Brain microvascular endothelial cell (primary cell): ENCODE results near the gene EPHX1.

Experiments used
- DNase-seq: peaks from one replicate; pipeline ENCODE4 v3.0.0-alpha.2; 2020
- H3K27ac ChIP-seq: fragments of 250-450 bp; sonication (Bioruptor Pico); 2 replicates; pipeline ENCODE4 v1.5.1; 2020; ENCODE audit warnings: mild to moderate bottlenecking, moderate library complexity
- H3K27me3 ChIP-seq: fragments of 250-450 bp; sonication (Bioruptor Pico); replicated peaks from 2 replicates; pipeline ENCODE4 v1.5.1; 2020; ENCODE audit warnings: mild to moderate bottlenecking
- H3K36me3 ChIP-seq: fragments of 250-450 bp; sonication (Bioruptor Pico); replicated peaks from 2 replicates; pipeline ENCODE4 v1.5.1; 2020; ENCODE audit warnings: mild to moderate bottlenecking
- H3K4me3 ChIP-seq: 2 replicates; pipeline ENCODE4 v1.5.1; 2011; ENCODE audit warnings: low read depth, mild to moderate bottlenecking, control low read depth, low read length, moderate library complexity
- in situ Hi-C: cut with HindIII; loops from 2 replicates; pipeline ENCODE4 v1.10.0; 2017; ENCODE audit warnings: low sequenced_read_pairs, low pct_ligation_motif_present
- TF ChIP-seq, protein P1 (sequence below): IDR thresholded peaks from 2 replicates; pipeline ENCODE4 v1.5.1; 2011; ENCODE audit warnings: low read depth, mild to moderate bottlenecking, moderate library complexity, low read length, control low read depth, inconsistent platforms; ENCODE audit errors: missing control alignments

The EPHX1 gene

GRCh38 chr1:225770561-225771248, 39.2 kb upstream of the EPHX1 start:
- no peak for DNase-seq
- no peaks in the 10 kb centered on the region for H3K27me3 ChIP-seq
- H3K4me3 ChIP-seq = no peak overlapping the region
- TF ChIP-seq, protein P1, sequence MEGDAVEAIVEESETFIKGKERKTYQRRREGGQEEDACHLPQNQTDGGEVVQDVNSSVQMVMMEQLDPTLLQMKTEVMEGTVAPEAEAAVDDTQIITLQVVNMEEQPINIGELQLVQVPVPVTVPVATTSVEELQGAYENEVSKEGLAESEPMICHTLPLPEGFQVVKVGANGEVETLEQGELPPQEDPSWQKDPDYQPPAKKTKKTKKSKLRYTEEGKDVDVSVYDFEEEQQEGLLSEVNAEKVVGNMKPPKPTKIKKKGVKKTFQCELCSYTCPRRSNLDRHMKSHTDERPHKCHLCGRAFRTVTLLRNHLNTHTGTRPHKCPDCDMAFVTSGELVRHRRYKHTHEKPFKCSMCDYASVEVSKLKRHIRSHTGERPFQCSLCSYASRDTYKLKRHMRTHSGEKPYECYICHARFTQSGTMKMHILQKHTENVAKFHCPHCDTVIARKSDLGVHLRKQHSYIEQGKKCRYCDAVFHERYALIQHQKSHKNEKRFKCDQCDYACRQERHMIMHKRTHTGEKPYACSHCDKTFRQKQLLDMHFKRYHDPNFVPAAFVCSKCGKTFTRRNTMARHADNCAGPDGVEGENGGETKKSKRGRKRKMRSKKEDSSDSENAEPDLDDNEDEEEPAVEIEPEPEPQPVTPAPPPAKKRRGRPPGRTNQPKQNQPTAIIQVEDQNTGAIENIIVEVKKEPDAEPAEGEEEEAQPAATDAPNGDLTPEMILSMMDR = no peak
- in situ Hi-C loops = loop anchor here (25.0 kb wide), 1 partner anchor 208 kb away; no protein-coding TSS in a partner anchor
- H3K36me3 ChIP-seq = no peaks in the 10 kb centered on the region
- H3K27ac ChIP-seq = no peak overlapping the region

DNA sequence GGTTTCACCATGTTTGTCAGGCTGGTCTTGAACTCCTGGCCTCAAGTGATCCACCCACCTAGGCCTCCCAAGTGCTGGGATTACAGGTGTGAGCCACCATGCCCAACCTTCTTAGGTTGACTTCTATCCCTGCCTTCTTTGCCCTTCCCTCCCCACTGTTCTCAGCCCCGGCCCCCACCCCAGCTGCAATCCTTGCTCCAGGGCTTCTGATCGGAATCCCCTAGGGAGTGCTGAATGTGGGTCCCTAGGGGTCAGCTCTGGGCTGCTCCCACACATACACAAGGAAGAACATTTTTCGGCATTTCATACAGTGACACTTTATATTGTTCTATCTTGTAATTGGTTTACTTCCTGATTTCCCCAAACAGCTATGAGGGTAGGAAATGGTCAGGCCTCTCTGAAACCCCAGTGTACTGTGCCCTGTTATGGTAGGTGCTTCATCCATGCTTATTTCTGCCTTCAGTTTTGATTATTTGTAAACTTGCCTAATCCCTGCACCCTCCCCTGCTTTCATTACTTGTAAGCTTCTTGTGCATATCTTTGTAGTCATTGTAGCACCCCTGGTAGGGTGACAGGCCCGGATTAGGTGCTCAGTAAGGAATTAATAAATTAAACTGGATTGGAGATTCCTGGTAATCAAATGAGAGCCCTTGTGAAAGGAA, 38.1 kb upstream of the EPHX1 start:
- H3K4me3 ChIP-seq = no peak overlapping the region
- TF ChIP-seq, protein P1 = no peak
- no peaks in the 10 kb centered on the region for H3K27me3 ChIP-seq
- in situ Hi-C loops = loop anchor here (25.0 kb wide), 1 partner anchor 209 kb away; no protein-coding TSS in a partner anchor
- no peak for DNase-seq
- no peak overlapping the region for H3K27ac ChIP-seq
- H3K36me3 ChIP-seq = no peaks in the 10 kb centered on the region

- Histone ChIP-seq H3K27ac (no peak overlapping the region), H3K36me3 (no peaks in the 10 kb centered on the region), H3K4me3 (no peak overlapping the region), H3K27me3 (no peaks in the 10 kb centered on the region)
- peak; percentile 81 for DNase-seq
- TF ChIP-seq, protein P1 = peak; percentile 96
- in situ Hi-C loops = loop anchor here (25.0 kb wide), 1 partner anchor 210 kb away; no protein-coding TSS in a partner anchor
Observed at GRCh38 chr1:225772323-225772768, 37.6 kb upstream of the EPHX1 start.

DNA sequence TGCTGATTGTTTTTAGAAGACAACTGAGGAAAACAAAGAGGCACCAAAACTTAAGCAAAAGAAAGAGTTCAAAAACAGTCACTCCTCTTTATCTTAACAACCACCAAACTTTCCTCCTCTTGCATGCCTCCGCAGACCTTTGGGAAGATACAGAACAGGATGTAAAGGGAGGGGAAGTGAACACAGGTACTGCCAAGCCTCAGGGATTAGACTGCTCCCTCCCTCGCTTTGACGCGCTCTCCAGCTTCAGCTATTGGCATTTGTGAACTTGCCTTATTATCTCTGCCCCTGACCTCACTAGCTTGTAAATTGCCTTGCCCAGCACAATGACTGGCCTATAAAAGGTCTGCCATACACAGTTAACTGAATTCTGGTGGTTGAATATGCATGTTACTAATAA, 37.1 kb upstream of the EPHX1 start:
- in situ Hi-C loops = loop anchor here (25.0 kb wide), 1 partner anchor 211 kb away; no protein-coding TSS in a partner anchor
- no peaks in the 10 kb centered on the region for H3K27me3 ChIP-seq
- no peaks in the 10 kb centered on the region for H3K36me3 ChIP-seq
- H3K4me3 ChIP-seq = no peak overlapping the region
- no peak overlapping the region for H3K27ac ChIP-seq
- DNase-seq = no peak
- TF ChIP-seq, protein P1 = no peak

GRCh38 chr1:225774281-225775147, 35.4 kb upstream of the EPHX1 start:
- no peaks in the 10 kb centered on the region for H3K27me3 ChIP-seq
- no peak overlapping the region for H3K27ac ChIP-seq
- H3K36me3 ChIP-seq = no peaks in the 10 kb centered on the region
- in situ Hi-C loops = loop anchor here (25.0 kb wide), 1 partner anchor 212 kb away; no protein-coding TSS in a partner anchor
- DNase-seq = no peak
- H3K4me3 ChIP-seq = no peak overlapping the region
- TF ChIP-seq, protein P1 = no peak
